MG63 (cell line): Measurements from ENCODE around the gene BICDL1. TPM values are rescaled to one million over a fixed set of nuclear protein-coding genes. Genes with fewer than 3 reads are reported as not detected.

ENCODE experiments used
- DNase-seq: peaks from one replicate; pipeline ENCODE4 v3.0.0-alpha.2; 2020
- H3K27me3 ChIP-seq: fragments of 250-450 bp; sonication (Bioruptor Pico); 2 replicates; pipeline ENCODE4 v1.5.1; 2020; ENCODE audit warnings: mild to moderate bottlenecking, moderate library complexity
- H3K36me3 ChIP-seq: fragments of 250-450 bp; sonication (Bioruptor Pico); 2 replicates; pipeline ENCODE4 v1.5.1; 2020; ENCODE audit warnings: mild to moderate bottlenecking, moderate library complexity
- H3K4me3 ChIP-seq: fragments of 250-450 bp; sonication (Bioruptor Pico); 2 replicates; pipeline ENCODE4 v1.5.1; 2020; ENCODE audit warnings: mild to moderate bottlenecking, moderate library complexity
- H3K9me3 ChIP-seq: fragments of 250-450 bp; sonication (Bioruptor Pico); 2 replicates; pipeline ENCODE4 v1.5.1; 2020; ENCODE audit warnings: mild to moderate bottlenecking, moderate library complexity
- total RNA-seq: library from RNA; depleted of rRNA; stranded (reverse); fragments of >200 nt; shearing (Covaris generic); gene quantifications from 2 replicates; pipeline ENCODE4 v1.2.3, GENCODE V29; 2014; ENCODE audit warnings: low replicate concordance

Gene BICDL1
- total RNA-seq, 1 experiment from 2014 or later: not detected

DNA sequence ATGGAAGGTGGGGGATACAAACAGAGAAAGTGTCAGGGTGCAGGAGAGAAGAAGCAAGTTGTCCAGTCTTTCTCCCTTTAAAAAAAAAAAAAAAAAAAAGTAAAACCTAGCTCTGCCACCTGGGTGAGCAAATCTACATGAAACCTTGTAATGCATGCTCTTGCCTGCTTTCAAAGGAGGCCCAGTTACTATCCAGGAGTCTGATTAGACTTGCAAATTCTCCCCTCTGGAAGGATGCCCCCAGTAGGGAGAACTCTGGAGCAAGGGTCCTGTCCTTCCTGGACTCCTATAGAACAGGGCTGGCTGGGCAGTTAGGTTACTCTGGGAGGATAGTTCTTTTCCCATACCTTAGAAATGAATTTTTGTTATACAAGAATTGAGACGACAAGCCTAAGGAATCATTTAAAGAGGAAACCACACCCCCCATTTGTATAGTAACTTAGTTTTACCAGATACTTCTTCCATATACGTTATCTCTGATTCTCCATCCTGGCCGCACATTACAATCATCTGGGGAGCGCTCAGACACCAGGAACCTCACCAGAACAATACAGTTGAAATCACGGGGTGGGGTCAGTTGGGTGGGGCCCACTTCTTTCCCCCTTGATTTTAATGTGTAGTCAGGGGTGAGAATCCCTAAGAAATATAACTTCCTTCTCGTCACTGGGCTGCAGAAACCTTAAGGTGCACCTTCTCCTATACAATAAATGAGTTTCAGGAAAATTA lies 97.0 kb downstream of the BICDL1 start:
- no peaks in the 10 kb centered on the region for H3K36me3 ChIP-seq
- no peak overlapping the region; the same call in 1 of the 2 replicates for H3K4me3 ChIP-seq
- DNase-seq: no peak
- no peaks in the 10 kb centered on the region for H3K9me3 ChIP-seq
- no peaks in the 10 kb centered on the region for H3K27me3 ChIP-seq

GRCh38 chr12:120086801-120087621 lies 98.0 kb downstream of the BICDL1 start:
- Histone ChIP-seq H3K27me3 (no peaks in the 10 kb centered on the region), H3K4me3 (peak overlapping the region; percentile 47), H3K36me3 (no peaks in the 10 kb centered on the region), H3K9me3 (no peaks in the 10 kb centered on the region)
- peak; percentile 98 for DNase-seq

DNA sequence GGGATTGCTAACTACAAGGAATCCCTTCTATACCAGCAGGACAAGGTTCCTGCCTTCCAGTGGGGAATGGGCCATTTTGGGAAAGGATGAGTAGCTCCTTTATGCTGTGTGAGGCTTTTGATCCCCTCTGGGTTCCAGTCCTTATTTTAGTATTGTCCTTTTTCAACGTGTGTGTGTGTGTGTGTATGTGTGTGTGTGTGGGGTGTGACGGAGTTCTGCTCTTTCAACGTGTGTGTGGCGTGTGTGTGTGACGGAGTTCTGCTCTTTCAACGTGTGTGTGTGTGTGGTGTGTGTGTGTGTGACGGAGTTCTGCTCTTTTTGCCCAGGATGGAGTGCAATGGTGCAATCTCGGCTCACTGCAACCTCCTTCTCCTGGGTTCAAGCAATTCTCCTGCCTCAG lies 100.1 kb downstream of the BICDL1 start:
- no peaks in the 10 kb centered on the region for H3K27me3 ChIP-seq
- H3K4me3 ChIP-seq: no peak overlapping the region
- H3K36me3 ChIP-seq: peaks cover 11% of the 10 kb centered on the region
- no peak for DNase-seq
- no peaks in the 10 kb centered on the region for H3K9me3 ChIP-seq

DNA sequence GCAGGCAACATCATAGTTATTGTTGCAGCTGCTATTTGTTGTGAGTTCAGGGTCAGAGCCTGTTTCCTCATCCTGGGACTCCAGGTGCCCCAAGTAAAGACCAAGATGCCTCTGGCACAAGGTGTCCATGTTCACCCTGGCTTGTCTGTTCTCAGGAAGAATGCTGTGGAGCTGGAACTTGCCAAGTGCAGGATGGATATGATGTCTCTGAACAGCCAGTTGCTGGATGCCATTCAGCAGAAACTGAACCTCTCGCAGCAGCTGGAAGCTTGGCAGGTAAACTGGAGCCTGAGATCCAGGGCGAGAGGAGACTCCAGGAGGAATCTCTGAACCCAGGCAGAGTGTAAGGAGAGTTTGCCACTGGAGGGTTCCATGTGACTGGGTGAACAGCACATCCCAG lies 100.8 kb downstream of the BICDL1 start:
- Histone ChIP-seq H3K9me3 (no peaks in the 10 kb centered on the region), H3K27me3 (no peaks in the 10 kb centered on the region), H3K4me3 (no peak overlapping the region), H3K36me3 (peaks cover 16% of the 10 kb centered on the region)
- no peak for DNase-seq

DNA sequence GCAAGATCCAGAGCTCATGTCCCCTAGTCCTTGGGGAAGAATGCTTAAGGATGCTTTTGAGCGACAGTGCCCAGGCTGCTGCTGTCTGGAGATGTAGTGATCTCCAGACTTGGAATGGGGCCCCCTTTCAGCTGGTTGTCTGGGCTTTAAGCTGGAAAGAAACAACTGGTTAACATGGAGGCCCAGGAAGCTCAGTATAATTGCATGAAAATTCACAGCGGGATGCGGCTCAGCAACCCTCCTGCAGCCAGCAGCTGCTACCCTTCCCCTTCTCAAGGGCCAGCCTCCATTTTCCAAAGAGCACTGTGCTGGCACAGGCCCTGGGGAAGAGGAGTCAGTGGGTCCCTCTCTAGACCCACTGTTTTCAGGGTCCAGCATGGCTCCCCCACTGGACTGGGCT lies 101.2 kb downstream of the BICDL1 start:
- H3K9me3 ChIP-seq: no peaks in the 10 kb centered on the region
- H3K36me3 ChIP-seq: peaks cover 17% of the 10 kb centered on the region
- no peaks in the 10 kb centered on the region for H3K27me3 ChIP-seq
- H3K4me3 ChIP-seq: no peak overlapping the region
- no peak for DNase-seq

GRCh38 chr12:120090626-120091295 lies 101.7 kb downstream of the BICDL1 start:
- Histone ChIP-seq H3K9me3 (no peaks in the 10 kb centered on the region), H3K4me3 (no peak overlapping the region), H3K27me3 (no peaks in the 10 kb centered on the region), H3K36me3 (peaks cover 17% of the 10 kb centered on the region)
- DNase-seq: no peak

- Histone ChIP-seq H3K9me3 (no peaks in the 10 kb centered on the region), H3K27me3 (no peaks in the 10 kb centered on the region), H3K36me3 (peaks cover 24% of the 10 kb centered on the region), H3K4me3 (no peak overlapping the region)
- no peak for DNase-seq
Observed at GRCh38 chr12:120091371-120092090, 102.5 kb downstream of the BICDL1 start.

DNA sequence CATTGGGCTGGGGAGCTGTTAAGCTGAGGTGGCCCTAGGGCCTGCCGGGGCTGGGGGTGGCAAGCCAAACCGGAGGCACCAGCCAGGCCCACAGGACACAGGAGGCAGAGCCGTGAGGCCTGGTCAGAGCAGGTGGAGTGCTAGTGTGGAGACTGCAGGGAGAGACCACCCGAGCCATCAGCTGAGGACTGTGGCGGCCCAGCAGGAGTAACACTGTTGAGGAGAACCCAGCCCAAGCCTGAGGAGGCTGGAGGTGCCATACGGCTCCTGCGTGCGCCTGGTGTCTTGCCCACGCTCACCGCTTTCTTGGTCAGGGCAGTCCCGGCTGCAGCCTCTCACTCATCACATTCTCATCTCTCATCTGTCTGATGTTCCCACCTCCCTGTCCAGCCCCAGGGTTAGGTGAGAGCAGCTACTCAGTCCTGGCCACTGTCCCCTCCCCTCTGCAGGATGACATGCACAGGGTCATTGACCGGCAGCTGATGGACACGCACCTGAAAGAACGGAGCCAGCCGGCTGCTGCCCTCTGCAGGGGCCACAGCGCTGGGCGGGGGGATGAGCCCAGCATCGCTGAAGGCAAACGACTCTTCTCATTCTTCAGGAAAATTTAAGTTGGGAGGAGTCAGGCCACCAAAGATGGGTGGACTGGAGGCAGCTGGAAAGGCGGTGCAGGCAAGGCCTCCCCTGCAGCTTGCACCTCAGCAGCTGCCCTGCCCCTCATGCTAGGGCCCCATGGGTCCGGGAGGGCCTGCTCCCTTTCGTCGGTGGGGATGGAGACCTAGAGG lies 103.7 kb downstream of the BICDL1 start:
- H3K27me3 ChIP-seq: no peaks in the 10 kb centered on the region
- H3K9me3 ChIP-seq: no peaks in the 10 kb centered on the region
- H3K36me3 ChIP-seq: peaks cover 33% of the 10 kb centered on the region
- no peak for DNase-seq
- no peak overlapping the region for H3K4me3 ChIP-seq

GRCh38 chr12:120093336-120093591 lies 104.2 kb downstream of the BICDL1 start:
- Histone ChIP-seq H3K9me3 (no peaks in the 10 kb centered on the region), H3K27me3 (no peaks in the 10 kb centered on the region), H3K4me3 (no peak overlapping the region), H3K36me3 (peaks cover 36% of the 10 kb centered on the region)
- no peak for DNase-seq

GRCh38 chr12:120093592-120094355 lies 104.7 kb downstream of the BICDL1 start:
- peaks cover 41% of the 10 kb centered on the region for H3K36me3 ChIP-seq
- no peaks in the 10 kb centered on the region for H3K27me3 ChIP-seq
- H3K9me3 ChIP-seq: no peaks in the 10 kb centered on the region
- no peak overlapping the region for H3K4me3 ChIP-seq
- no peak for DNase-seq

GRCh38 chr12:120094485-120094884 lies 105.4 kb downstream of the BICDL1 start:
- Histone ChIP-seq H3K27me3 (no peaks in the 10 kb centered on the region), H3K4me3 (no peak overlapping the region), H3K9me3 (no peaks in the 10 kb centered on the region), H3K36me3 (peaks cover 46% of the 10 kb centered on the region)
- peak; percentile 72 for DNase-seq

GRCh38 chr12:120095331-120095730 lies 106.3 kb downstream of the BICDL1 start:
- H3K27me3 ChIP-seq: no peaks in the 10 kb centered on the region
- H3K36me3 ChIP-seq: peaks cover 49% of the 10 kb centered on the region
- no peak for DNase-seq
- no peak overlapping the region for H3K4me3 ChIP-seq
- no peaks in the 10 kb centered on the region for H3K9me3 ChIP-seq

DNA sequence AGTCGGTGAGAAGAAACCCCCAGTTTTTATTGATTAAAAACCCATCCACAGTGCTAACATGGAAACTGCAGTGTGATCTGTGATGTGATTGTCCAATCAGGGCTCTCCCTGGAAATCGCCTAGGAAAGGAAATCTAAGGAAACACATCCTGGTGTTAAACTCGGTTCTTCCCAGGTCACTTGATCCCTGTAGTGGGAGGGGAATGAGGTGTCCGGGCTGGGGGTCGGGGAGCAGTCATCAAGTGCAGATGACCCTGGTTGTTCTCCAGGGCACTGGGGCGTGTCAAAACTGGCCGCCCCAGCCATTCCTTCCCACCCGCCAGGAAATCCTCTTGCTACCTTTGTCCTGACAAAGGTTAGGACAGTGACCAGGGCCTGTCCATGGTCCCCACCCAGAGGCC lies 106.7 kb downstream of the BICDL1 start:
- H3K27me3 ChIP-seq: no peaks in the 10 kb centered on the region
- DNase-seq: no peak
- H3K9me3 ChIP-seq: no peaks in the 10 kb centered on the region
- H3K36me3 ChIP-seq: peaks cover 49% of the 10 kb centered on the region
- H3K4me3 ChIP-seq: no peak overlapping the region

- Histone ChIP-seq H3K36me3 (peaks cover 49% of the 10 kb centered on the region), H3K27me3 (no peaks in the 10 kb centered on the region), H3K9me3 (no peaks in the 10 kb centered on the region), H3K4me3 (no peak overlapping the region)
- DNase-seq: no peak
Observed at GRCh38 chr12:120096671-120097202, 107.7 kb downstream of the BICDL1 start.

DNA sequence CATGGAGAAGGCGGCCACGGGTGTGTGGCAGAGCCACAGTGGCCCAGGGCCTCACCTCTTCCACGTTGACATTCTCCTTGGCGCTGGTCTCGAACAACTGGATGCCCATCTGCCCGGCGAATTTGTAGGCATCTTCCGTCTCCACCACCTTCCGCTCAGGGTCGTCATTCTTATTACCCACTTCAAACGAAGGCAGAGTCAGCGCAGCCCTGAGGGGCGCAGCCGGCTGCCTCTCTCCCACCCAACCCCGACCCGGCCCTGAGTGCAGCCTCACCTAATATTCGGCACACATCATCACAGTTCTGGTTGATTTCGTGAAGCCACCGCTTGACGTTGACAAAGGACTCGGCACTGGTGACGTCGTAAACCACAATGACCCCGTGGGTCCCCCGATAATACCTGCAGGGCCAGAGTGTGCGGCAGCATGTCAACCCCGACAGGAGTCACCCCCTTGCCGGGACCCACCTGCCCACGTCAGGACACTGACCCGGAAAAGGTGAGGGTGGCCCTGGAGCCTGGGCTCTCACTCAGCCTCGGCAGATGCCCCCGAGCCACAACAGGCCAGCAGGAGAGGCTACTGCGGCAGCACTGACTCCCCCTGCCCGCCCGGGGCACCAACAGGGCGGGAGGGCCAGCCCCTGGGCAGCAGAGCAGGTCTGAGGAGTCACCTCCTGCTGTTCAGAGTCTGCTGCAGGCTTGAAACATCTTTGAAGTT lies 109.9 kb downstream of the BICDL1 start:
- Histone ChIP-seq H3K27me3 (no peaks in the 10 kb centered on the region), H3K36me3 (peaks cover 51% of the 10 kb centered on the region), H3K9me3 (no peaks in the 10 kb centered on the region), H3K4me3 (no peak overlapping the region)
- DNase-seq: no peak
